H9 (cell line): ENCODE data around the gene AP1G2. TPM values are rescaled to one million over a fixed set of nuclear protein-coding genes. Genes with fewer than 3 reads are reported as not detected.

Experiments
- DNase-seq: peaks from one replicate; pipeline ENCODE4 v3.0.0-alpha.2; 2017
- H2AFZ ChIP-seq: one replicate; pipeline ENCODE4 v1.6.1; 2013; ENCODE audit warnings: mild to moderate bottlenecking, low read length, control low read depth, moderate library complexity
- H2AK5ac ChIP-seq: 2 replicates; pipeline ENCODE4 v1.6.1; 2013; ENCODE audit warnings: low read length, control low read depth, mixed read lengths; ENCODE audit not compliant: insufficient read length
- H2BK120ac ChIP-seq: one replicate; pipeline ENCODE4 v1.6.1; 2013; ENCODE audit warnings: low read depth, mild to moderate bottlenecking, low read length, control low read depth, inconsistent platforms; ENCODE audit not compliant: poor library complexity, severe bottlenecking
- H2BK12ac ChIP-seq: 2 replicates; pipeline ENCODE4 v1.6.1; 2013; ENCODE audit warnings: low read length, control low read depth, mixed read lengths, low read depth; ENCODE audit not compliant: insufficient read length
- H2BK15ac ChIP-seq: 2 replicates; pipeline ENCODE4 v1.6.1; 2013; ENCODE audit warnings: low read depth, low read length, control low read depth
- H2BK20ac ChIP-seq: one replicate; pipeline ENCODE4 v1.6.1; 2013; ENCODE audit warnings: low read depth, mild to moderate bottlenecking, low read length, control low read depth, inconsistent platforms; ENCODE audit not compliant: poor library complexity, severe bottlenecking
- H2BK5ac ChIP-seq: 2 replicates; pipeline ENCODE4 v1.6.1; 2013; ENCODE audit warnings: low read length, control low read depth, mixed read lengths; ENCODE audit not compliant: insufficient read length
- H3K14ac ChIP-seq: 2 replicates; pipeline ENCODE4 v1.6.1; 2013; ENCODE audit warnings: low read length, control low read depth; ENCODE audit not compliant: insufficient read depth
- H3K18ac ChIP-seq: 2 replicates; pipeline ENCODE4 v1.6.1; 2013; ENCODE audit warnings: low read depth, mild to moderate bottlenecking, mixed read lengths, low read length, control low read depth; ENCODE audit not compliant: insufficient read length
- H3K23ac ChIP-seq: 2 replicates; pipeline ENCODE4 v1.6.1; 2013; ENCODE audit warnings: low read length, control low read depth, mixed read lengths, low read depth; ENCODE audit not compliant: insufficient read length
- H3K23me2 ChIP-seq: 2 replicates; pipeline ENCODE4 v1.6.1; 2013; ENCODE audit warnings: low read depth, mild to moderate bottlenecking, mixed read lengths, low read length, control low read depth; ENCODE audit not compliant: insufficient read length, poor library complexity, severe bottlenecking
- H3K27ac ChIP-seq: 2 replicates; pipeline ENCODE4 v1.5.1; 2013; ENCODE audit warnings: low read length, control low read depth, mixed read lengths, low read depth; ENCODE audit not compliant: insufficient read length
- H3K27me3 ChIP-seq: 2 replicates; pipeline ENCODE4 v1.6.1; 2013; ENCODE audit warnings: low read length, control low read depth, inconsistent platforms; ENCODE audit not compliant: insufficient read depth
- H3K4ac ChIP-seq: 2 replicates; pipeline ENCODE4 v1.6.1; 2013; ENCODE audit warnings: low read depth, mild to moderate bottlenecking, control low read depth, inconsistent platforms, low read length, moderate library complexity
- H3K4me1 ChIP-seq: 2 replicates; pipeline ENCODE4 v1.6.1; 2013; ENCODE audit warnings: low read length, control low read depth, inconsistent platforms; ENCODE audit not compliant: insufficient read depth
- H3K4me2 ChIP-seq: 2 replicates; pipeline ENCODE4 v1.6.1; 2013; ENCODE audit warnings: low read length, control low read depth, mixed read lengths; ENCODE audit not compliant: insufficient read length, insufficient read depth
- H3K56ac ChIP-seq: 2 replicates; pipeline ENCODE4 v1.6.1; 2013; ENCODE audit warnings: low read depth, mild to moderate bottlenecking, mixed read lengths, low read length, control low read depth; ENCODE audit not compliant: insufficient read length
- H3K79me1 ChIP-seq: 2 replicates; pipeline ENCODE4 v1.6.1; 2013; ENCODE audit warnings: low read depth, mild to moderate bottlenecking, moderate library complexity, low read length, control low read depth, inconsistent platforms; ENCODE audit not compliant: insufficient read depth, poor library complexity, severe bottlenecking
- H3K79me2 ChIP-seq: 2 replicates; pipeline ENCODE4 v1.6.1; 2013; ENCODE audit warnings: low read length, control low read depth, inconsistent platforms; ENCODE audit not compliant: insufficient read depth
- H3K9ac ChIP-seq: 2 replicates; pipeline ENCODE4 v1.6.1; 2013; ENCODE audit warnings: low read length, control low read depth, mixed read lengths; ENCODE audit not compliant: insufficient read length; ENCODE audit errors: extremely low read depth
- H3K9me3 ChIP-seq: one replicate; pipeline ENCODE4 v1.6.1; 2013; ENCODE audit warnings: low read depth, low read length, inconsistent platforms; ENCODE audit not compliant: control insufficient read depth
- H3T11ph ChIP-seq: one replicate; pipeline ENCODE4 v1.6.1; 2013; ENCODE audit warnings: mild to moderate bottlenecking, low read length, control low read depth, inconsistent platforms
- H4K20me1 ChIP-seq: one replicate; pipeline ENCODE4 v1.6.1; 2013; ENCODE audit not compliant: control insufficient read depth, insufficient read length, insufficient read depth
- H4K5ac ChIP-seq: 2 replicates; pipeline ENCODE4 v1.6.1; 2013; ENCODE audit warnings: low read depth, mild to moderate bottlenecking, mixed read lengths, low read length, control low read depth; ENCODE audit not compliant: insufficient read length
- H4K8ac ChIP-seq: replicated peaks from 2 replicates; pipeline ENCODE4 v1.6.1; 2013; ENCODE audit warnings: low read length, control low read depth, mixed read lengths, low read depth; ENCODE audit not compliant: insufficient read length
- H4K91ac ChIP-seq: 2 replicates; pipeline ENCODE4 v1.6.1; 2013; ENCODE audit warnings: low read depth, mild to moderate bottlenecking, moderate library complexity, mixed read lengths, low read length, control low read depth; ENCODE audit not compliant: insufficient read length
- H3K27ac Mint-ChIP-seq, 3 experiments: 2 replicates in 2 of 3; 3 replicates in 1 of 3; pipeline ENCODE4 v1.8.0; 2020 to 2021; ENCODE audit warnings: mixed read lengths in 3 of 3, mild to moderate bottlenecking in 1 of 3, moderate library complexity in 1 of 3
- H3K27me3 Mint-ChIP-seq: 2 replicates; pipeline ENCODE4 v1.8.0; 2021; ENCODE audit warnings: low read depth, mild to moderate bottlenecking, moderate library complexity, mixed read lengths
- H3K36me3 Mint-ChIP-seq, 3 experiments: 2 replicates in 2 of 3; 3 replicates in 1 of 3; pipeline ENCODE4 v1.8.0; 2020 to 2021; ENCODE audit warnings: low read depth in 3 of 3, mixed read lengths in 3 of 3; ENCODE audit not compliant: insufficient read depth in 1 of 3
- H3K4me1 Mint-ChIP-seq, 2 experiments: 2 replicates each; pipeline ENCODE4 v1.8.0; 2020; ENCODE audit warnings: mixed read lengths in 2 of 2
- H3K4me3 Mint-ChIP-seq, 2 experiments: 2 replicates in 1 of 2; 3 replicates in 1 of 2; pipeline ENCODE4 v1.8.0; 2020 to 2021; ENCODE audit warnings: mild to moderate bottlenecking in 2 of 2, mixed read lengths in 2 of 2, moderate library complexity in 1 of 2
- H3K9me3 Mint-ChIP-seq, 2 experiments: 2 replicates in 1 of 2; 3 replicates in 1 of 2; pipeline ENCODE4 v1.8.0; 2020; ENCODE audit warnings: mild to moderate bottlenecking in 2 of 2, mixed read lengths in 2 of 2, moderate library complexity in 1 of 2
- CTCF ChIP-seq: fragments of 200-600 bp; sonication (generic); conservative IDR thresholded peaks from 3 replicates; pipeline ENCODE4 v1.8.0; 2021; ENCODE audit warnings: antibody characterized with exemption, mild to moderate bottlenecking
- WGBS: extraction: QIAGEN DNeasy Blood & Tissue Kit; methylation state at CpG from one replicate; pipeline ENCODE4 v1.1.7; 2013; ENCODE audit warnings: missing lambda C conversion rate, low lambda C conversion rate, mixed read lengths; ENCODE audit not compliant: insufficient read length; ENCODE audit errors: extremely low coverage; 5-methylcytosine and 5-hydroxymethylcytosine counted together
- total RNA-seq: library from RNA; stranded (reverse); gene quantifications from 2 replicates; pipeline ENCODE4 v1.2.1, GENCODE V29; 2021

The AP1G2 gene
- total RNA-seq, 1 experiment from 2014 or later, result 107 TPM

GRCh38 chr14:23532658-23533057 lies 34.9 kb downstream of the AP1G2 start:
- H4K8ac ChIP-seq, result no peak overlapping the region
- H3K9me3 ChIP-seq, result no peaks in the 10 kb centered on the region
- H3T11ph ChIP-seq, result no peak overlapping the region
- no peak overlapping the region; a peak in 1 of 7 replicates for H3K27ac Mint-ChIP-seq
- WGBS, result no CpG with 5 or more reads among the region's 7 CpGs
- H3K79me1 ChIP-seq, result no peaks in the 10 kb centered on the region
- H4K20me1 ChIP-seq, result no peaks in the 10 kb centered on the region
- no peak overlapping the region for H2AK5ac ChIP-seq
- no peak overlapping the region for H3K18ac ChIP-seq
- peaks cover 43 to 57% (median 56%) of the 10 kb centered on the region in 3 experiments; a peak in 6 of 7 replicates for H3K36me3 Mint-ChIP-seq
- H2BK15ac ChIP-seq, result no peak overlapping the region
- H3K23me2 ChIP-seq, result peaks cover 2% of the 10 kb centered on the region
- no peak overlapping the region for H4K5ac ChIP-seq
- H3K14ac ChIP-seq, result no peak overlapping the region
- peaks cover 3% of the 10 kb centered on the region; the same call in 1 of the 2 replicates for H3K4me1 ChIP-seq
- no peak overlapping the region for H3K4ac ChIP-seq
- H3K4me1 Mint-ChIP-seq, result peaks cover 34 to 39% of the 10 kb centered on the region in 2 experiments
- H2BK12ac ChIP-seq, result no peak overlapping the region
- no peak for TF ChIP-seq CTCF
- H2AFZ ChIP-seq, result no peak overlapping the region
- no peak overlapping the region for H4K91ac ChIP-seq
- H3K79me2 ChIP-seq, result no peaks in the 10 kb centered on the region
- no peaks in the 10 kb centered on the region for H3K27me3 ChIP-seq
- H3K27ac ChIP-seq, result no peak overlapping the region
- H2BK20ac ChIP-seq, result no peak overlapping the region
- no peak overlapping the region for H3K23ac ChIP-seq
- no peaks in the 10 kb centered on the region for H3K27me3 Mint-ChIP-seq
- H3K9ac ChIP-seq, result no peak overlapping the region
- no peak overlapping the region for H3K4me2 ChIP-seq
- H3K9me3 Mint-ChIP-seq, result no peaks in the 10 kb centered on the region; a peak in 1 of 5 replicates
- H2BK120ac ChIP-seq, result no peak overlapping the region
- no peak overlapping the region for H2BK5ac ChIP-seq
- no peak overlapping the region for H3K4me3 Mint-ChIP-seq
- H3K56ac ChIP-seq, result no peak overlapping the region
- no peak for DNase-seq
